GM19467 (cell line): ENCODE results near the gene MSX2.
"Not testable (repeated sequence)": the region's sequence is repeated elsewhere in the genome, so short reads cannot be mapped to it uniquely, and the experiment has no call there.

Experiments used
- ATAC-seq: cut with Tn5 transposase; IDR thresholded peaks from one replicate; pipeline ENCODE4 v1.9.1; 2021; ENCODE audit warnings: mild to moderate bottlenecking, moderate library complexity; ENCODE audit not compliant: unreplicated experiment

MSX2 gene

GRCh38 chr5:174732036-174733020 lies 7.9 kb downstream of the MSX2 start:
- no peak for ATAC-seq

DNA sequence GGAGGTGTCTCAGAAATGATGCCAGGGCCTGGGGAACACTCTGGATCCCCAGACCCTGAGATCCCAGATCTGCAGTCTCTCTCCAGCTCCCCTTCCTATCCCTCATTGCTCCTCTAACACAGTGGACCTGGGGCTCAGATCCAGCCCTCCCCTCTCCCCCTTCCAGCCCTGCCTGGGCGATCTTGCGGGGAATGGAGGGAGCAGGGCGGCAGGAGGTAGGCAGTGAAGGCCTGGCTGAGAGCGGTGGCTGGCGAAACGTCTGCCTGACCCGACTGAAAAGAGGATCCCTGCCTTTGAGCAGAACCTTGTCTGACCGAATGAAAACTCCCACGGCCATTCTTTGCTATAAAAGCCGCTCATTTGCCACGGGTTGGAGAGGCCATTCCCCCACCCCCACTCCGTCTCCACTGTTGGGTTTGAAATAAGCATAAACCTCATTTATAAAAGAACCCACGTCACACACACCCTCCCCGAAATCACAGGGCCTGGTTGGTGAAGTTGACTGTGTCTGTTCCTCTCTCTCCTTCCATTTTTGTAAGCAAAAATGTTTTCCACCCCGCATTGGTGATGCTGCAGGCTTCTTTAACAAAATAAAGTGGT lies 8.8 kb downstream of the MSX2 start:
- ATAC-seq, result no peak

DNA sequence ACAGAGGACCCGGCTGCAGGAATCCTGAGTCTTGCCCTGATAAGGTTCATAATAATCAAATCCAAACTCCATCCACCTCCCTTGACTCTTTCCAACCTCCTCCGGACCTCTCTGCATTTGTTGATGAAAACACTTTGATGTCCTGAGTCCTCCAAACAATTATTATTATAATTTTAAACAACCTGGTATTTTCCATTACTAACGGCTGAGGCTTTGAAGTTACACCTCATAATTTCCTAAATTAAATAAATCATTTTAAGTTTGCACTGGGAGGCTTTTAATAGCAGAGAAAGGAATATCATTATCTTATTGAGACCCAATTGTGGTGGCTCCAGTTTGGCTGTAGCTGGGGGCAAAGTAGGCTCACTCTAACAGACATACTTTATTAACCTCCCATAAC lies 9.5 kb downstream of the MSX2 start:
- ATAC-seq, result no peak

DNA sequence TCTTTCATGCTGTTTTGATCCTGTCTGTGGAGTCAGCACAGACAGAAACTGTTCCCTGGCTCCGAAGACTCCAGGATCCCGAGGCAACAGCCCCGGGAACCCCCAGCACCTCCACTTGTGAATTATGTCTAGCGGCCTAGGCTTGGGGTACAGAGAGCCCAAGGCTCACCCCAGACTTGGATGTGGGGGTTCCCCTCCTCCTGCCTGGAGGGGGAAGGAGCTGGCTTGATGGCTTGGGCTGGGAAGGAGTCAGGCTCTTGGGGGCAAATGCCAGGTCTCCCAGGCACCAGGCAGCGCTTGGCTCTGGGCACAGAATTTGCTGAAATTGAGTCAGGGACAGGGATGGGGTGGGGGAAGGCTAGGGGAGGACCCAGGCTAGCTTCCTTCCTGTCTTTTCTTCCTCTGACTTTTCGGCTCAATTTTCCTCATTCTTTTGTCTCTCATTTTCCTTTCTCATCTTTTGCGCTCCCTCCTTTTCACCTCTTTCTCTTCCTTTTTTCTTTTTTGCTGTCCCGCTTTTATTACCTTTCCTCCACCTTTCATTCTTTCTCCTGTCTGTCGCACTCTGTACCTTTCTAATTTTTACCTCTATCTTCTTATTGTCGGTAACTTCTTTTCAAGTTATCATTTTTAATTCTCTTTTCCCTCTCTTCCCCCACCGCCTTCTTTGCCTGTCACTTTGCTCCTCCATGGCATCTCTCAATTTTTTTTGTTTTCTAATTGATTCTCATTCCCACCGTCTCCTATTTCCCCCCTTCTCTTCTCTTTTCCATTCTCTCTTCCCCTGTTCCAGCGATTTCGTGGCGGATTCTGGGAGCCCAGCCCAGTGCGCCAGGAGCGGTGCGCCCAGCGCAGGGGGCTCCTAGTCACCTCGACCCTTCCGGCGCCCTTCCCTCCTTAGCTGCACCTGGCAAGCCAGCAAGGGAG lies 10.5 kb downstream of the MSX2 start:
- no peak for ATAC-seq

DNA sequence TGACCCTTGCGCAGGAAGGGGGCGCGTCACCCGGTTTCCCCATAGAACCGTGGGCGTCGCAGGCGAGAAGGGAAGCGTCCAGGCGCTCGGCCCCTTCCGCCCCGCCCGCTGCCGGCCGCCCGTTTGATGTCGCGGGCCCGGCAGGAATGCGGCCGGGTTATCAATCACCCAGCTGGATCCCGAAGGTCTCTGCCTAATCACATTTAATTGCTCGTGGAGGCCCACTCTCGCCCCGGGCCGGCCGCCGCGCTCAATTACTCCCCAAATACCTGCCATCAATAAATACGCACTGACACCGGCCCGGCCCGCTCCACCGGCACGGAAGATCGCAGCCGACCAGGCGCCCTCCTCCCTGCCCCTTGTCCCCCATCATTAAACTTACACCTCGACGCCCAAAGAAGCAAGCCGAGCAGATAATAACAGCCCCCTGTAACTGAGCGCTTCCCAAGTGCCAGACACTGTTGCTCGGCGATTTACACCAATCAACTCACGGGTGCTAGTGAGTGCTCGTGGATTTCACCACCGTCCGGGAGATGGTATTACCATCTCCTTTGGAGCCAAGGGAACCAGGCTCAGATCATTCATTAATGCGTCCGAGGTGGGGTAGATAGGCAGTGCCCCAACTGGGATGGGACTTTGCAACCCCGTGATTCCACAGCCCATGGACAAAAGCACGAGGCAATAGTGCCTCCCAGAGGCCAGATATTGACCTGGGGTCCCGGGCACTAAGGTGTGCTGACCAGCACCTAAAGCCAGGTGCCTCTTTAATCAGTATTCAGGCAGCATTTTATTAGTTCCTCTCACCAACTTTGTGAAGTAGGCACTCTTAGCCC lies 11.3 kb downstream of the MSX2 start:
- no peak for ATAC-seq

DNA sequence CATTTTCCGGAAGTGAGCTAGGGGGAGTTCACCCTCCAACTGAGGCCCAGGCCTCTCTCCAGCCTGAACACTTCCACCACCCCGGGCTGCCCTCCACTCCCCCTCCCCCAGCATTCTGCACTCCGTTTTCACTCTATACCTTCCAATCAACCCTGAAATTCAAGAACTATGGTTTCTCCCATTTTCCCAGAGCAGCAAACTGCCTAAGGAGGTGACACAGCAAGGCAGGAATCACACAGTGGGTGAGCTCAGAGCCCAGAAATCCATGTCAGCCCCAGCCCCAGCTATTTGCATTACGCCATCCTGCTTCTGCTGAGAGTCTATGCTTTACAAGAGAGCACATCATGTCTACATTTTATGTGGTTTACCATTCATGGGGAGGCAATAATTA lies 11.9 kb downstream of the MSX2 start:
- no peak for ATAC-seq

- ATAC-seq, result no peak
Measured at GRCh38 chr5:174736777-174737176, 12.4 kb downstream of the MSX2 start.

GRCh38 chr5:174737330-174737729 lies 12.9 kb downstream of the MSX2 start:
- ATAC-seq, result no peak

DNA sequence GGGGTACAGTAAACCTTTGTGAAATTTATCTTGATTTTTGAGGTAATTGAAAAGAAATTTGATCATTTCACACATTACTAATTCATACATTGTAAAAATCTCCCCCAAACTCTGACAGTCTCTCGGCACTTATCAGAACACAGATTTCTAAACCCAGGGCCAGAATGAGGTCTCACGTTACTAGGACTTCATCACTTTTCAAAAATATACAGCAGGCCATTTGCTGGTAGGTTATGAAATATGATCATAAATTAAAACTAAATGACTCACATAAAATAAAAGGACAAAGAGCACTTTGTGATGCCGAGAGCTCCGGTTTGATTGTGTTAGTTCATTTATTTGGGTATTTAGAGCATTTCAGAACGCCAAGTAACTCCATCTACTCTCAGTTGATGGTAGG lies 17.0 kb downstream of the MSX2 start:
- no peak for ATAC-seq

DNA sequence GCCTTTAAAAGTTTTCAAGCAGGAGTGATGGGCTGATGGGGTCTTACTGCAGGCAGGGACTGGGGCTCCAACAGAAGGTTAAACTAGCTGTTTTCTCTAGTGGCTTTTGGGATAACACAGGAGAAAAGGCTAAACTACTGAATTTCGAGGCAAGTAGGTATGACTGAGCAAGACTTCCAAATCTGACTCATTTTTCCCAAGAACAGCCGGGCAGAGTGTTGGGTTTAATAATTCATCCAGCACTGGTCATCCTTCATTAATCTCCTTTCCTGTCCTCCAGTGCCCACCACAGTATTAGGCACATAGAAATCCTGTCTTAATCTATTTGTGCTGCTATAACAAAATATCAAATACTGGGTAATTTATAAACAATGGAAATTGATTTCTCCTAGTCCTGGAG lies 20.5 kb downstream of the MSX2 start:
- no peak for ATAC-seq

DNA sequence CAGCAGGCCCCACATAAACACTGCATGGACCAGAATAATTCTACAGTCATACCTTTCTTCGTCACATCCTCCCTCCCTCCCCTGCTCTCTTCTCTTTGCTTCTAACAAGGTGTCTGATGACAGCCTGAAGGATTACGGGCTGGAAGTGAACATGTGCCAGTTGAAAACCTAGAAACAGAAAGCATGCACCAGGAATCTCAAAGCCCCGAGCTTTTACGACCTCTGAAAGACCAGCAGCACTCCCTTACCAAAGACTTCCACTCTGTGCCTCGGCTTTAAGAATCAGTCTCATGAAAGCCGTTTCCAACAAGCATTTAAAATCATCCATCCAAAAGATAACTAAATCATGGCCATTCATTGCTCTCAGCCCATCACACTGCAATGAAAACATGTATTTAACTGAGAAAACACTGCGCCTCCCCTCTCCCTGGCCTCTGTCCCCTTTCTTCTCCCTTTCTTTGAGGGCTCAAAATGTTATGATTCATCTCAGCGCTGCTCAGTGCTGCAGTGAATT lies 21.3 kb downstream of the MSX2 start:
- ATAC-seq, result no peak

DNA sequence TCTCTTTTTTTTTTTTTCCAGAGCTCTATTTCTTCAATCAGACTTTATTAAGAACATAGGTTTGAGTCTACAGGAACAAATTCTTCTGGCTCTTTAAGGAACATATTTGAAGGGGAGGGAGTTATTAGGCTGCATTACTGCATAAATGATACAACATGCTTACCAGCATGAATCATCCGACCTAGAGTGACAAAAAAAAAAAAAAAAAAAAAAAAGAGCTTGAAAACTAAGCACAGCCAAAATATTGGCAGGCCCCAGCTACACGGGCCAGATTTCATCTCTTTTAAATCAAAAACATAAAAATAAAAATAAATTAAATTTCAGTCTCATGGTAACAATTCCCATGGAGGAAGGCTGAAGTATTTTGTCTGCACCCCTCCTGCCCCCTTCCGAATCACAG lies 26.3 kb downstream of the MSX2 start:
- no peak for ATAC-seq

DNA sequence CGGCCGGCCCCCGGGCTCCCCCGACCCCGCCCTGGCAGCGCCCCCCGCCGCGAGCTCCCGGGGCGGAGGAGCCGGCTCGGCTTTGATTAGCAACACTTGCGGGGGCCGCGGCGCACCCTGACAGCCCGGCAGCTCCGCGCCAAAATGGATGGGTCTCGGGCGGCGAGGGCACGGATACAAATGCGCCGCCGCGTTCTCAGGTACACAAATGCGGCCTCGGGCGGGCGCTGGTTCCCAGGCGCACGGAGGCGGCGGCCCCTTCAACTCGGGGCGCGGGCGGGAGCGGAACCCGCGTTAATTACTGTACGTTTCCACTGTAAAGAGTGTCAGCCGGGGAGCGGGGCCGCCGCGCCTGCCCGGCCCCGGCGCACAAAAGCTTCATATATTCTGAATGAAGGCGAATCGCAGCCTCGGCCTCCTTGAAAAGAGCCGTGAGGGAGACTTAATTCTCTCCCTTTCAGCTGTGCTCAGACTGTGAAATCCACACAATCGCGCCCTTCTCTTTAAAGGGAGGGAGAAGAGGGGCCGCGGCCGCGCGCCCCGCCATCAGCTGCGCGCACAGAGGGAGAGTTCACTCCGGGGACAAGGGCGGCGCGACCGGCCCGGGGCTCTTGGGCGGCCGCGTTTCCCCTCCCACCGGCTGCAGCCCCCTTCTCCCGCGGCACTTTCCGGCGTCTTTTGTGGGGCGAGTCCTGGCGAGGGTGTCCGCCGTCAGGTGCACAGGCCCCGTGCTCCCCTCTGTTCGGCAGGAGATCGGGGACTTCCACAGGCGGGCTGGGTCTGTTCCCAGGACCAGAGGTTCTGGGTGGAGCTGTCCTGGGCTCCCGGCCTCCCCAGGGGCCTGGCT lies 27.0 kb downstream of the MSX2 start:
- no peak for ATAC-seq

GRCh38 chr5:174752121-174752520 lies 27.7 kb downstream of the MSX2 start:
- ATAC-seq, result no peak

DNA sequence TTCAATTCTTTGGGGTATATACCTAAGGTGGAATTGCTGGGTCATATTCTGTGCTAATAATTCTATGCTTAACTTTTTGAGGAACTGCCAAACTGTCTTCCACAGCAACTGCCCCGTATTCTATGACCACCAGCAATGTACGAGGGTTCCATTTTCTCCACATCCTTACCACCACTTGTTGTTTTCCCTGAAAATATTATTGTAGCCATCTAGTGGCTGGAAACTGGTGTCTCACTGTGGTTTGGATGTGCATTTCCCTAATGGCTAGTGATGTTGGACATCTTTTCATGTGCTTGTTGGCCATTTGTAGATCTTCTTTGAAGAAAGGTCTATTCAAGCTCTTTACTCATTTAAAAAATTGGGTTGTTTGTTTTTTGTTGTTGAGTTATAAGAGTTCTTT lies 30.7 kb downstream of the MSX2 start:
- no peak for ATAC-seq

- no peak for ATAC-seq
Measured at GRCh38 chr5:174759091-174759490, 34.7 kb downstream of the MSX2 start.

- no peak for ATAC-seq
Measured at GRCh38 chr5:174760721-174761120, 36.3 kb downstream of the MSX2 start.

DNA sequence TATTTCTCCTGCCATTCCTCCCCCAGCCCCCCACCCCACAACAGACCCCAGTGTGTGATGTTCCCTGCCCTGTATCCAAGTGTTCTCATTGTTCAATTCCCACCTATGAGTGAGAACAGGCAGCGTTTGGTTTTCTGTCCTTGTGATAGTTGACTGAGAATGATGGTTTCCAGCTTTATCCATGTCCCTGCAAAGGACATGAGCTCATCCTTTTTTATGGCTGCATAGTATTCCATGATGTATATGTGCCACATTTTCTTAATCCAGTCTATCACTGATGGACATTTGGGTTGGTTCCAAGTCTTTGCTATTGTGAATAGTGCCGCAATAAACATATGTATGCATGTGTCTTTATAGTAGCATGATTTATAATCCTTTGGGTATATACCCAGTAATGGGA lies 37.0 kb downstream of the MSX2 start:
- ATAC-seq, result not testable (repeated sequence)

- no peak for ATAC-seq
Measured at GRCh38 chr5:174764309-174764708, 39.9 kb downstream of the MSX2 start.
